Mesenchymal stem cell (in vitro differentiated cells and primary cell): Measurements from ENCODE around the gene ME2. TPM values are rescaled to one million over a fixed set of nuclear protein-coding genes. Genes with fewer than 3 reads are reported as not detected.
"Not testable (repeated sequence)": the region's sequence is repeated elsewhere in the genome, so short reads cannot be mapped to it uniquely, and the experiment has no call there.

Source experiments
- DNase-seq: peaks from one replicate; pipeline ENCODE4 v3.0.0-alpha.2; 2013
- H2AFZ ChIP-seq: one replicate; pipeline ENCODE4 v1.6.1; 2013; ENCODE audit warnings: low read depth, mild to moderate bottlenecking, control low read depth, inconsistent platforms, low read length, moderate library complexity
- H2AK5ac ChIP-seq: 2 replicates; pipeline ENCODE4 v1.6.1; 2013; ENCODE audit warnings: low read length, moderate library complexity, mild to moderate bottlenecking, inconsistent platforms; ENCODE audit not compliant: severe bottlenecking
- H2BK120ac ChIP-seq: one replicate; pipeline ENCODE4 v1.6.1; 2013; ENCODE audit warnings: low read depth, mild to moderate bottlenecking, inconsistent platforms, low read length, moderate library complexity
- H2BK12ac ChIP-seq, 2 experiments: one replicate each; pipeline ENCODE4 v1.6.1; 2013; ENCODE audit warnings: inconsistent platforms in 2 of 2, low read length in 2 of 2, mild to moderate bottlenecking in 2 of 2, moderate library complexity in 2 of 2, control low read depth in 1 of 2
- H2BK15ac ChIP-seq: one replicate; pipeline ENCODE4 v1.6.1; 2013; ENCODE audit warnings: mild to moderate bottlenecking, low read depth, inconsistent platforms; ENCODE audit not compliant: poor library complexity, severe bottlenecking
- H2BK5ac ChIP-seq: 2 replicates; pipeline ENCODE4 v1.6.1; 2013; ENCODE audit warnings: low read depth, mild to moderate bottlenecking, low read length, control low read depth, inconsistent platforms; ENCODE audit not compliant: poor library complexity, severe bottlenecking
- H3K14ac ChIP-seq, 2 experiments: one replicate each; pipeline ENCODE4 v1.6.1; 2013; ENCODE audit warnings: inconsistent platforms in 2 of 2, low read length in 2 of 2, control low read depth in 1 of 2, mild to moderate bottlenecking in 1 of 2, moderate library complexity in 1 of 2
- H3K18ac ChIP-seq, 2 experiments: one replicate each; pipeline ENCODE4 v1.6.1; 2013; ENCODE audit warnings: inconsistent platforms in 2 of 2, low read length in 2 of 2, control low read depth in 1 of 2, low read depth in 1 of 2, mild to moderate bottlenecking in 1 of 2
- H3K23ac ChIP-seq, 2 experiments: one replicate each; pipeline ENCODE4 v1.6.1; 2013; ENCODE audit warnings: inconsistent platforms in 2 of 2, low read length in 2 of 2, mild to moderate bottlenecking in 2 of 2, moderate library complexity in 2 of 2, control low read depth in 1 of 2
- H3K27ac ChIP-seq: 2 replicates; pipeline ENCODE4 v1.5.1; 2013; ENCODE audit warnings: mild to moderate bottlenecking, moderate library complexity, low read length, control low read depth, inconsistent platforms; ENCODE audit not compliant: poor library complexity, severe bottlenecking
- H3K27me3 ChIP-seq, 2 experiments: 2 replicates each; pipeline versions ENCODE4 v1.6.1 to v1.7.0; 2013; ENCODE audit warnings: low read length in 2 of 2, mild to moderate bottlenecking in 2 of 2, moderate library complexity in 2 of 2, control low read depth in 1 of 2, inconsistent platforms in 1 of 2; ENCODE audit not compliant: control insufficient read depth in 1 of 2, insufficient read depth in 1 of 2
- H3K36me3 ChIP-seq, 2 experiments: 2 replicates each; pipeline versions ENCODE4 v1.6.1 to v1.7.0; 2013; ENCODE audit warnings: low read length in 2 of 2, control low read depth in 1 of 2, inconsistent platforms in 1 of 2, low read depth in 1 of 2, mild to moderate bottlenecking in 1 of 2; ENCODE audit not compliant: insufficient read depth in 2 of 2, control insufficient read depth in 1 of 2
- H3K4ac ChIP-seq, 2 experiments: one replicate each; pipeline ENCODE4 v1.6.1; 2013; ENCODE audit warnings: inconsistent platforms in 2 of 2, low read length in 2 of 2, mild to moderate bottlenecking in 2 of 2, moderate library complexity in 2 of 2, control low read depth in 1 of 2, low read depth in 1 of 2
- H3K4me1 ChIP-seq: 2 replicates; pipeline ENCODE4 v1.6.1; 2013; ENCODE audit warnings: low read depth, low read length, control low read depth; ENCODE audit not compliant: control insufficient read depth, insufficient read depth
- H3K4me2 ChIP-seq: 2 replicates; pipeline ENCODE4 v1.6.1; 2013; ENCODE audit warnings: low read length, mild to moderate bottlenecking, inconsistent platforms; ENCODE audit not compliant: poor library complexity, severe bottlenecking
- H3K4me3 ChIP-seq, 2 experiments: 2 replicates each; pipeline versions ENCODE4 v1.5.1 to v1.7.0; 2013; ENCODE audit warnings: low read length in 2 of 2, mild to moderate bottlenecking in 2 of 2, control low read depth in 1 of 2, low read depth in 1 of 2; ENCODE audit not compliant: insufficient read depth in 1 of 2
- H3K79me1 ChIP-seq: replicated peaks from 2 replicates; pipeline ENCODE4 v1.6.1; 2013; ENCODE audit warnings: mild to moderate bottlenecking, control low read depth, low read length, inconsistent platforms; ENCODE audit not compliant: poor library complexity, severe bottlenecking
- H3K9ac ChIP-seq: 2 replicates; pipeline ENCODE4 v1.7.0; 2013; ENCODE audit warnings: mild to moderate bottlenecking, low read length, moderate library complexity
- H3K9me3 ChIP-seq: 2 replicates; pipeline ENCODE4 v1.7.0; 2013; ENCODE audit warnings: mild to moderate bottlenecking, low read length; ENCODE audit not compliant: control insufficient read depth
- H4K8ac ChIP-seq: one replicate; pipeline ENCODE4 v1.6.1; 2013; ENCODE audit warnings: inconsistent platforms, mild to moderate bottlenecking, low read length, moderate library complexity
- H4K91ac ChIP-seq: one replicate; pipeline ENCODE4 v1.6.1; 2013; ENCODE audit warnings: mild to moderate bottlenecking, low read length, inconsistent platforms
- WGBS: methylation state at CpG from one replicate; pipeline ENCODE4 v1.1.7; 2013; ENCODE audit warnings: mixed read lengths; 5-methylcytosine and 5-hydroxymethylcytosine counted together
- small RNA-seq: library from polyadenylated mRNA; stranded (forward); fragments of <200 nt; extraction: miRNeasy Mini kit (QIAGEN cat#:217004); gene quantifications from one replicate; pipeline ENCODE3, GENCODE V24; 2013; ENCODE audit warnings: low read depth

ME2 gene

DNA sequence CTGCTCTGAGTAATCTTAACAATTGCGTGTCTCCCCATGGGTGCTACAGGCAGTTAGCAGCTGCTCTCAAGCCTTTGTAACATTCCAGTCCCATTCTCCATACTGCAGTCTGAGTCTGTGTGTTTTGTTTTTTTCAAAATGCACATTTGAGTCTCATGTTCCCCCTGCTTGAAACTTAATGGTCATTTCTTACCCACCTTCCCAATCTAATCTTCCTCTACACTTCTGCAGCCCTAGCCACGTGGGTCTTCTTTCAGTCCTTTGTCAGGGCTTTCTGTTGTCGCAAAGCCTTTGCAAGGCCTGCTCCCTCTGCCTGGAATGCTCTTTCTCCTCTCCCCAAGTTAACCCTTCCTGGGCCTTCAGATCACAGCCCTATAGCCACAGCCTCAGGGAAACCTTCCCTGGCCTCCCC is 113.4 kb downstream of the ME2 start:
- Histone ChIP-seq H2BK5ac (no peak overlapping the region), H3K79me1 (peaks cover 1% of the 10 kb centered on the region), H3K4me1 (no peaks in the 10 kb centered on the region), H3K9me3 (no peaks in the 10 kb centered on the region), H3K4me2 (no peak overlapping the region), H2BK12ac (no peak overlapping the region), H3K4ac (no peak overlapping the region), H3K27ac (no peak overlapping the region), H4K8ac (no peak overlapping the region), H2BK15ac (no peak overlapping the region), H3K14ac (no peak overlapping the region), H2AK5ac (no peak overlapping the region), H3K23ac (no peak overlapping the region), H4K91ac (no peak overlapping the region), H3K36me3 (peaks cover 0 to 6% of the 10 kb centered on the region in 2 experiments), H3K9ac (no peak overlapping the region), H3K27me3 (no peaks in the 10 kb centered on the region), H2AFZ (no peak overlapping the region), H2BK120ac (no peak overlapping the region), H3K4me3 (no peak overlapping the region), H3K18ac (no peak overlapping the region)
- DNase-seq = no peak
- WGBS = 29% methylated on average over 3 of the region's 3 CpGs

DNA sequence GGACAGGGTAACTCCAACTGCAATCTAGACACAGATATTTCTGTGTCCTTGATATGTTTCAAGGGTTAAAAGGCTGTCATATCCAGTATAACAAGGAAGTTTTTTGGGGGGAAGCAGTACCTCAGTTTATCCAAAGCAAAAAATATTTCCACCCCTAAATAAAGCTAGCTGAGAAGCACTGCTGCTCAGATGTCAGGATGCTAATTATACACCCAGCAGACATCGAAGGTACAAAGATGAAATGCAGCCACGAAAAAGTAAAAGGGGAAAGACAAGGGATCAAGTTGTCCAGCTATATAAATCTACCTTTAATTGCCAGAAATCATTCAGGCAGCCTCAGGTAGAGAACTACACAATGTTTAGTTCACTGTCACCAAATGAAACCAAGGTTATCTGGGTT is 115.1 kb downstream of the ME2 start:
- Histone ChIP-seq H3K4ac (no peak overlapping the region), H3K23ac (no peak overlapping the region), H2BK120ac (no peak overlapping the region), H3K27me3 (no peaks in the 10 kb centered on the region), H3K9ac (no peak overlapping the region), H4K8ac (no peak overlapping the region), H3K9me3 (no peaks in the 10 kb centered on the region), H2AK5ac (no peak overlapping the region), H3K14ac (no peak overlapping the region), H3K18ac (no peak overlapping the region), H3K36me3 (no peaks in the 10 kb centered on the region), H2AFZ (no peak overlapping the region), H2BK5ac (no peak overlapping the region), H3K4me3 (no peak overlapping the region), H3K4me2 (no peak overlapping the region), H2BK12ac (no peak overlapping the region), H2BK15ac (no peak overlapping the region), H3K27ac (no peak overlapping the region), H3K79me1 (peaks cover 1% of the 10 kb centered on the region), H3K4me1 (no peaks in the 10 kb centered on the region), H4K91ac (no peak overlapping the region)
- WGBS = no CpG with 5 or more reads among the region's 2 CpGs
- no peak for DNase-seq

DNA sequence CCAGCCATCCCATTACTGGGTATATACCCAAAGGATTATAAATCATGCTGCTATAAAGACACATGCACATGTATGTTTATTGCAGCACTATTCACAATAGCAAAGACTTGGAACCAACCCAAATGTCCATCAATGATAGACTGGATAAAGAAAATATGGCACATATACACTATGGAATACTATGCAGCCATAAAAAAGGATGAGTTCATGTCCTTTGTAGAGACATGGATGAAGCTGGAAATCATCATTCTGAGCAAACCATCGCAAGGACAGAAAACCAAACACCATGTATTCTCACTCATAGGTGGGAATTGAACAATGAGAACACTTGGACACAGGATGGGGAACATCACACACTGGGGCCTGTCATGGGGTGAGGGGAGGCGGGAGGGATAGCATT is 124.3 kb downstream of the ME2 start:
- not testable (repeated sequence) for H3K9me3 ChIP-seq, H3K36me3 ChIP-seq, H3K23ac ChIP-seq, DNase-seq, H4K8ac ChIP-seq, H3K4me2 ChIP-seq, H3K9ac ChIP-seq, H3K27me3 ChIP-seq, H3K4me3 ChIP-seq, H4K91ac ChIP-seq, H2AK5ac ChIP-seq, H2BK5ac ChIP-seq, H3K4ac ChIP-seq, H3K14ac ChIP-seq, H2BK12ac ChIP-seq, H3K4me1 ChIP-seq, H3K18ac ChIP-seq, H2AFZ ChIP-seq, H3K27ac ChIP-seq, H3K79me1 ChIP-seq, H2BK120ac ChIP-seq, H2BK15ac ChIP-seq
- 80% methylated on average over 1 of the region's 2 CpGs for WGBS

Small RNA genes lying within 50 kb of the gene (small RNA-seq; reads per million reads assigned to genes)
- gene RF00019 = not detected
